GM18520 (cell line): ENCODE data around the gene OTOA.
"Not testable (repeated sequence)": the region's sequence is repeated elsewhere in the genome, so short reads cannot be mapped to it uniquely, and the experiment has no call there.

Experiments used
- ATAC-seq: cut with Tn5 transposase; IDR thresholded peaks from one replicate; pipeline ENCODE4 v1.9.1; 2021; ENCODE audit not compliant: unreplicated experiment

The OTOA gene

GRCh38 chr16:21639493-21639892, 24.3 kb upstream of the OTOA start:
- no peak for ATAC-seq

- no peak for ATAC-seq
Measured at GRCh38 chr16:21641916-21642315, 21.9 kb upstream of the OTOA start.

GRCh38 chr16:21642861-21643260, 20.9 kb upstream of the OTOA start:
- no peak for ATAC-seq

GRCh38 chr16:21643785-21644184, 20.0 kb upstream of the OTOA start:
- no peak for ATAC-seq

- no peak for ATAC-seq
Measured at GRCh38 chr16:21644674-21645073, 19.1 kb upstream of the OTOA start.

- no peak for ATAC-seq
Measured at GRCh38 chr16:21645261-21645721, 18.5 kb upstream of the OTOA start.

GRCh38 chr16:21646091-21646490, 17.7 kb upstream of the OTOA start:
- no peak for ATAC-seq

GRCh38 chr16:21646721-21647561, 16.8 kb upstream of the OTOA start:
- ATAC-seq = peak; percentile 82

- ATAC-seq = no peak
Measured at GRCh38 chr16:21647562-21648164, 16.1 kb upstream of the OTOA start.

GRCh38 chr16:21649826-21650406, 13.9 kb upstream of the OTOA start:
- not testable (repeated sequence) for ATAC-seq

- ATAC-seq = no peak
Measured at GRCh38 chr16:21650521-21650920, 13.2 kb upstream of the OTOA start.

GRCh38 chr16:21651515-21651914, 12.3 kb upstream of the OTOA start:
- ATAC-seq = no peak

GRCh38 chr16:21652453-21652852, 11.3 kb upstream of the OTOA start, which contains the start of gene IGSF6:
TSS of gene IGSF6 (minus strand) at chr16:21652608. CDS start at chr16:21652598, 10 bp downstream.
- ATAC-seq = no peak

GRCh38 chr16:21653571-21653970, 10.2 kb upstream of the OTOA start:
- no peak for ATAC-seq

GRCh38 chr16:21654466-21654865, 9.3 kb upstream of the OTOA start:
- no peak for ATAC-seq

GRCh38 chr16:21654881-21655280, 8.9 kb upstream of the OTOA start:
- no peak for ATAC-seq

- peak; percentile 37 for ATAC-seq
Measured at GRCh38 chr16:21656795-21657768, 6.7 kb upstream of the OTOA start.

GRCh38 chr16:21659124-21659523, 4.6 kb upstream of the OTOA start:
- ATAC-seq = no peak

GRCh38 chr16:21664801-21665492, 1.2 kb downstream of the OTOA start:
- ATAC-seq = no peak

GRCh38 chr16:21666772-21667171, 3.0 kb downstream of the OTOA start:
- no peak for ATAC-seq
